T-helper 22 cell (primary cell): ENCODE measurements around the gene APBA2.

ENCODE experiments used
- DNase-seq: peaks from one replicate; pipeline ENCODE4 v3.0.0-alpha.2; 2020; ENCODE audit warnings: low read depth

APBA2 gene

GRCh38 chr15:28896951-28897350 lies 11.2 kb downstream of the APBA2 start:
- DNase-seq = no peak

GRCh38 chr15:28897861-28898585 lies 12.2 kb downstream of the APBA2 start:
- DNase-seq = no peak

GRCh38 chr15:28899061-28899738 lies 13.4 kb downstream of the APBA2 start:
- no peak for DNase-seq

GRCh38 chr15:28900041-28900891 lies 14.5 kb downstream of the APBA2 start:
- no peak for DNase-seq

GRCh38 chr15:28900892-28901586 lies 15.3 kb downstream of the APBA2 start:
- no peak for DNase-seq

- DNase-seq = no peak
These were observed 15.8 kb downstream of the APBA2 start for GRCh38 chr15:28901587-28901980.

GRCh38 chr15:28901987-28902745 lies 16.4 kb downstream of the APBA2 start:
- no peak for DNase-seq

GRCh38 chr15:28902856-28903255 lies 17.1 kb downstream of the APBA2 start:
- no peak for DNase-seq

GRCh38 chr15:28903555-28903954 lies 17.8 kb downstream of the APBA2 start:
- DNase-seq = no peak

- no peak for DNase-seq
These were observed 18.2 kb downstream of the APBA2 start for GRCh38 chr15:28904003-28904402.

GRCh38 chr15:28904541-28905315 lies 19.0 kb downstream of the APBA2 start:
- no peak for DNase-seq

GRCh38 chr15:28907338-28907960 lies 21.7 kb downstream of the APBA2 start:
- no peak for DNase-seq

GRCh38 chr15:28909958-28910500 lies 24.3 kb downstream of the APBA2 start:
- DNase-seq = no peak

- no peak for DNase-seq
These were observed 25.6 kb downstream of the APBA2 start for GRCh38 chr15:28911310-28911931.

GRCh38 chr15:28912422-28912821 lies 26.6 kb downstream of the APBA2 start:
- DNase-seq = no peak

- DNase-seq = no peak
These were observed 27.5 kb downstream of the APBA2 start for GRCh38 chr15:28913171-28913765.

- DNase-seq = no peak
These were observed 28.3 kb downstream of the APBA2 start for GRCh38 chr15:28914046-28914445.

GRCh38 chr15:28914483-28915023 lies 28.8 kb downstream of the APBA2 start:
- DNase-seq = no peak
